Astrocyte of the spinal cord (primary cell): Measurements from ENCODE around the gene EEF2KMT.
A peak's percentile ranks its signal among the peaks of the same experiment; 100 is the strongest.

ENCODE experiments used
- DNase-seq: peaks from one replicate; pipeline ENCODE4 v3.0.0; 2011; ENCODE audit warnings: low read depth, low spot score
- H3K4me3 ChIP-seq: 2 replicates; pipeline ENCODE4 v1.5.1; 2011; ENCODE audit warnings: low read depth, mild to moderate bottlenecking, low read length, moderate library complexity
- CTCF ChIP-seq: IDR thresholded peaks from 2 replicates; pipeline ENCODE4 v1.5.1; 2012; ENCODE audit warnings: low read depth, mild to moderate bottlenecking, low read length, inconsistent platforms
- in situ Hi-C: cut with HindIII; loops from 2 replicates; pipeline ENCODE4 v1.10.0; 2017; ENCODE audit warnings: low sequenced_read_pairs

Gene EEF2KMT

GRCh38 chr16:5062051-5062450 lies 35.5 kb downstream of the EEF2KMT start:
- in situ Hi-C loops, result no loop called here
- H3K4me3 ChIP-seq, result no peak overlapping the region
- DNase-seq, result no peak
- TF ChIP-seq CTCF, result no peak

GRCh38 chr16:5060073-5060641 lies 37.4 kb downstream of the EEF2KMT start:
- H3K4me3 ChIP-seq, result no peak overlapping the region
- TF ChIP-seq CTCF, result no peak
- no peak for DNase-seq
- in situ Hi-C loops, result no loop called here

GRCh38 chr16:5059386-5060072 lies 38.1 kb downstream of the EEF2KMT start:
- no peak for DNase-seq
- in situ Hi-C loops, result no loop called here
- H3K4me3 ChIP-seq, result no peak overlapping the region
- TF ChIP-seq CTCF, result no peak

- in situ Hi-C loops, result no loop called here
- TF ChIP-seq CTCF, result peak; percentile 22
- DNase-seq, result no peak
- H3K4me3 ChIP-seq, result no peak overlapping the region
Measured at GRCh38 chr16:5058476-5058875, 39.1 kb downstream of the EEF2KMT start.

GRCh38 chr16:5056352-5056751 lies 41.2 kb downstream of the EEF2KMT start:
- in situ Hi-C loops, result no loop called here
- no peak for DNase-seq
- no peak overlapping the region for H3K4me3 ChIP-seq
- peak; percentile 35 for TF ChIP-seq CTCF

- DNase-seq, result no peak
- no peak overlapping the region for H3K4me3 ChIP-seq
- in situ Hi-C loops, result no loop called here
- TF ChIP-seq CTCF, result no peak
Measured at GRCh38 chr16:5054876-5055865, 42.4 kb downstream of the EEF2KMT start.
